ENCODE results near the gene CHRND. TPM values are rescaled to one million over a fixed set of nuclear protein-coding genes. Genes with fewer than 3 reads are reported as not detected.

CHRND gene
- total RNA-seq, 1 experiment from 2014 or later: not detected

DNA sequence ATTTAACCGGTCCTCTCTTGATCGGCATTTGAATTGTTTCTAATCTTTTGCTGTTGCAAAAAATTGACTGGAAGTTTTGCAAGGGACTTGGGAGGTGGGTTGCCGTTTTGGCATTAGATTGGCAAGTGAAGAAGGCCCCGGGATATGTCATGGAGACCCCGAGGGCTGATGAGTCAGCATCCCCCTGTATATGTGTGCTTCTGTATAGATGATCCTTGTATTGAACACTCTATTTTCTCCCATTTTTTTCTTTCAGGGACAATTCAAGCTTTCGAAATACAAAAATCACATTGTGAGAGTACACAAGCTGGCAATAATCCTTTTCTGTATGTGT is 54.7 kb downstream of the CHRND start:
- in situ Hi-C loops (cut with HindIII; ENCODE audit: low pct_unique_long_range_greater_than_20kb, low sequenced_read_pairs): no loop called here
- DNase-seq (ENCODE audit: low read depth): no peak

DNA sequence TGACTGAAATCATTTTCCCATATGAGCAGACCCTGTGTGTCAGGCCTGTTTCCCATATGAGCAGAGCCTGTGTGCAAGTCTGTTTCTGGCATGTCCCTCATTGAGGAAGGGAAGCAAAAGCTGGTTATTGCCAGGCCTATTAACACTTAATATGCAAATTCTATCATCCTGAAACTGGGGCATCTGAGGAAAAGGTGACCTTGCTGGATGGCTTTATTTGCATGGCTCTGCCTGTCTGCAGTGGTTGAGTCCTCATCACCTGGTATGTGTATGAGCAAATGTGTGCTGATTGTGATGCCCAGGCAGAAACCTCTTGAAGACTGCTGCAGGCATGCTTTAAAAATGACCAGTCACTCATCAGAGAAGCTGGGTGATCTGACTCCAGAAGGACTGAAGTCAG is 55.8 kb downstream of the CHRND start:
- in situ Hi-C loops (cut with HindIII; ENCODE audit: low pct_unique_long_range_greater_than_20kb, low sequenced_read_pairs): no loop called here
- DNase-seq (ENCODE audit: low read depth): no peak

DNA sequence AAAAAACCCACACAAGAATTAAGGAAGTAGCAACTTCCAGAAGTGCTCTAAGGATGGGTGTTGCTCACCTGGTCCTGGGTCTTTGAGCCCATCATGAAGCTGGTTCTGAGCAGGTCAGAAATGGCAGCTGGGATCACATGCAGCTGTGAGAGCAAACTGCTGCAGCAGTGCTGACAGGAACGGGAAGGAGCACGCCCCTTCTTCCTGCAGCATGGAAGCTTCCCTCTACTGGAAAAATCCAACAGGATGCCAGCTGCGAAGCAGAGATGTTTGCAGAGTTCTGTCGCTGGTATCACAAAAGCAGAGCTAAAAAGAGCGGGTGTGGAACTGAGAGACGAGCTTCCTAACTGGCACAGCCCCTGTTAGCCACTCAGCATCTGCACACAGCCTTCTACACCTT is 58.3 kb downstream of the CHRND start:
- DNase-seq (ENCODE audit: low read depth): no peak
- in situ Hi-C loops (cut with HindIII; ENCODE audit: low pct_unique_long_range_greater_than_20kb, low sequenced_read_pairs): no loop called here

Other genes with a start within 250 kb of the CHRND start
- gene ALPP, start 147.4 kb upstream of the CHRND start, total RNA-seq (2014; rRNA removed; shearing (Covaris generic); ENCODE audit: low replicate concordance): not detected in 2 replicates
- gene ALPG, start 119.3 kb upstream of the CHRND start, total RNA-seq (2014; rRNA removed; shearing (Covaris generic); ENCODE audit: low replicate concordance): not detected in 2 replicates
- not detected in 2 replicates for gene ALPI, start 70.0 kb upstream of the CHRND start, total RNA-seq (2014; rRNA removed; shearing (Covaris generic); ENCODE audit: low replicate concordance)
- gene ECEL1, start 38.3 kb upstream of the CHRND start, total RNA-seq (2014; rRNA removed; shearing (Covaris generic); ENCODE audit: low replicate concordance): 1.0 TPM in 1 of 2 replicates, not detected in the other
- gene PRSS56, start 5.8 kb upstream of the CHRND start, total RNA-seq (2014; rRNA removed; shearing (Covaris generic); ENCODE audit: low replicate concordance): not detected in 2 replicates
- not detected in 2 replicates for gene CHRNG, start 13.5 kb downstream of the CHRND start, total RNA-seq (2014; rRNA removed; shearing (Covaris generic); ENCODE audit: low replicate concordance)
- 1.6 and 2.2 TPM in 2 replicates for gene TIGD1, start 24.4 kb downstream of the CHRND start, total RNA-seq (2014; rRNA removed; shearing (Covaris generic); ENCODE audit: low replicate concordance)
- gene EIF4E2, start 24.5 kb downstream of the CHRND start, total RNA-seq (2014; rRNA removed; shearing (Covaris generic); ENCODE audit: low replicate concordance): 74.2 and 146 TPM in 2 replicates
- 0.57 TPM in 1 of 2 replicates, not detected in the other for gene EFHD1, start 107.4 kb downstream of the CHRND start, total RNA-seq (2014; rRNA removed; shearing (Covaris generic); ENCODE audit: low replicate concordance)
- gene GIGYF2, start 171.2 kb downstream of the CHRND start, total RNA-seq (2014; rRNA removed; shearing (Covaris generic); ENCODE audit: low replicate concordance): 14.4 and 29.6 TPM in 2 replicates

Measured in Caki2 (cell line).